Type B pancreatic cell (in vitro differentiated cells): Measurements from ENCODE around the gene DYNLT2. TPM values are rescaled to one million over a fixed set of nuclear protein-coding genes. Genes with fewer than 3 reads are reported as not detected.

Experiments
- DNase-seq: peaks from one replicate; pipeline ENCODE4 v3.0.0; 2021; ENCODE audit warnings: mixed read lengths; ENCODE audit not compliant: unreplicated experiment; ENCODE audit errors: extremely low spot score
- H3K27ac Mint-ChIP-seq: 2 replicates; pipeline ENCODE4 v1.8.0; 2021; ENCODE audit warnings: mild to moderate bottlenecking, mixed read lengths
- H3K27me3 Mint-ChIP-seq: 2 replicates; pipeline ENCODE4 v1.8.0; 2021; ENCODE audit warnings: mixed read lengths
- H3K36me3 Mint-ChIP-seq: 2 replicates; pipeline ENCODE4 v1.8.0; 2021; ENCODE audit warnings: mixed read lengths
- H3K4me1 Mint-ChIP-seq: one replicate; pipeline ENCODE4 v1.8.0; 2021; ENCODE audit warnings: mixed read lengths; ENCODE audit not compliant: unreplicated experiment
- H3K4me3 Mint-ChIP-seq: 2 replicates; pipeline ENCODE4 v1.8.0; 2021; ENCODE audit warnings: mild to moderate bottlenecking, mixed read lengths
- H3K9me3 Mint-ChIP-seq: 2 replicates; pipeline ENCODE4 v1.8.0; 2021; ENCODE audit warnings: mixed read lengths
- CTCF ChIP-seq: fragments of 200-600 bp; sonication (generic); conservative IDR thresholded peaks from 2 replicates; pipeline ENCODE4 v1.5.0; 2021; ENCODE audit warnings: antibody characterized with exemption, mild to moderate bottlenecking
- total RNA-seq: library from RNA; stranded (reverse); gene quantifications from 2 replicates; pipeline ENCODE4 v1.2.1, GENCODE V29; 2021; ENCODE audit warnings: low replicate concordance

Gene DYNLT2
- total RNA-seq, 1 donor from 2014 or later, result 2.6 TPM

- peaks cover 10% of the 10 kb centered on the region for H3K4me1 Mint-ChIP-seq
- no peak overlapping the region for H3K4me3 Mint-ChIP-seq
- H3K36me3 Mint-ChIP-seq, result no peaks in the 10 kb centered on the region
- no peak for TF ChIP-seq CTCF
- H3K9me3 Mint-ChIP-seq, result no peaks in the 10 kb centered on the region
- H3K27me3 Mint-ChIP-seq, result peaks cover 2% of the 10 kb centered on the region
- no peak overlapping the region for H3K27ac Mint-ChIP-seq
- no peak for DNase-seq
Measured at GRCh38 chr6:169729961-169730360, 21.4 kb downstream of the DYNLT2 start.

- DNase-seq, result no peak
- TF ChIP-seq CTCF, result no peak
- Mint-ChIP-seq H3K9me3 (no peaks in the 10 kb centered on the region), H3K27ac (no peak overlapping the region), H3K36me3 (no peaks in the 10 kb centered on the region), H3K4me3 (no peak overlapping the region), H3K4me1 (peaks cover 21% of the 10 kb centered on the region), H3K27me3 (peaks cover 3% of the 10 kb centered on the region)
Measured at GRCh38 chr6:169726963-169727362, 24.4 kb downstream of the DYNLT2 start.

- Mint-ChIP-seq H3K4me3 (peak overlapping the region; percentile 93), H3K27me3 (peaks cover 3% of the 10 kb centered on the region), H3K4me1 (peaks cover 25% of the 10 kb centered on the region), H3K9me3 (no peaks in the 10 kb centered on the region), H3K36me3 (no peaks in the 10 kb centered on the region), H3K27ac (peak overlapping the region; percentile 96)
- no peak for DNase-seq
- no peak for TF ChIP-seq CTCF
Measured at GRCh38 chr6:169726049-169726400, 25.3 kb downstream of the DYNLT2 start.

- Mint-ChIP-seq H3K4me1 (peaks cover 26% of the 10 kb centered on the region), H3K27ac (peak overlapping the region; percentile 96), H3K36me3 (peaks cover under 1% of the 10 kb centered on the region), H3K4me3 (peak overlapping the region; percentile 93), H3K9me3 (no peaks in the 10 kb centered on the region), H3K27me3 (peaks cover 3% of the 10 kb centered on the region)
- no peak for DNase-seq
- TF ChIP-seq CTCF, result no peak
Measured at GRCh38 chr6:169725125-169726048, 26.0 kb downstream of the DYNLT2 start.

- Mint-ChIP-seq H3K36me3 (peaks cover 5% of the 10 kb centered on the region), H3K27me3 (peaks cover 3% of the 10 kb centered on the region), H3K9me3 (no peaks in the 10 kb centered on the region), H3K4me1 (peaks cover 30% of the 10 kb centered on the region), H3K4me3 (peak within 1 kb of the TSS; percentile 95), H3K27ac (peak within 1 kb of the TSS; percentile 96)
- peak; percentile 88 for DNase-seq
- TF ChIP-seq CTCF, result no peak
Measured at GRCh38 chr6:169724494-169725124, 26.8 kb downstream of the DYNLT2 start, which contains the start of gene PHF10. Gene PHF10, minus strand, starts transcription at chr6:169724500. Its CDS starts 569 bp downstream, at chr6:169723931.
